Measurements from ENCODE around the gene PABPC3. TPM values are rescaled to one million over a fixed set of nuclear protein-coding genes. Genes with fewer than 3 reads are reported as not detected.

Gene PABPC3
- total RNA-seq, 2 experiments from 2014 or later, result 0.20 to 0.66 TPM

- Histone ChIP-seq H3K27ac (ENCODE audit: low read depth in 1 of 2, low read length in 2 of 2) (no peak overlapping the region), H3K36me3 (ENCODE audit: insufficient read depth, low read length) (no peaks in the 10 kb centered on the region), H3K9me3 (ENCODE audit: control insufficient read depth in 1 of 2, insufficient read depth in 1 of 2, low read length in 2 of 2) (no peaks in the 10 kb centered on the region), H3K4me3 (ENCODE audit: low read length) (no peak overlapping the region), H3K4me1 (ENCODE audit: insufficient read depth, low read length) (no peaks in the 10 kb centered on the region), H3K27me3 (ENCODE audit: control insufficient read depth in 1 of 2, insufficient read depth in 2 of 2, low read length in 2 of 2) (peaks cover 6 to 12% of the 10 kb centered on the region in 2 experiments)
- ChIA-PET CTCF (no interaction called here), POLR2A (no interaction called here)
- Mint-ChIP-seq H3K4me3 (no peak overlapping the region), H3K4me1 (ENCODE audit: low read depth) (no peaks in the 10 kb centered on the region), H3K36me3 (ENCODE audit: low read depth) (no peaks in the 10 kb centered on the region), H3K9me3 (no peaks in the 10 kb centered on the region), H3K27ac (no peak overlapping the region), H3K27me3 (peaks cover 60% of the 10 kb centered on the region)
- ATAC-seq (ENCODE audit: poor library complexity), result no peak
- no peak for TF ChIP-seq CTCF (IDR thresholded peaks at IDR 0.05)
- no peak for DNase-seq
- intact Hi-C loops (cut with DNase I, micrococcal nuclease), result no loop called here
Measured at GRCh38 chr13:25067064-25067463, 28.9 kb upstream of the PABPC3 start.

GRCh38 chr13:25068810-25069209 is 27.1 kb upstream of the PABPC3 start:
- no peak overlapping the region for H3K27ac ChIP-seq (ENCODE audit: low read depth in 1 of 2, low read length in 2 of 2)
- no peak overlapping the region for H3K4me3 ChIP-seq (ENCODE audit: low read length)
- CTCF ChIA-PET, result no interaction called here
- POLR2A ChIA-PET, result no interaction called here
- ATAC-seq (ENCODE audit: poor library complexity) (no peak), DNase-seq (no peak)
- Mint-ChIP-seq H3K27me3 (peaks cover 60% of the 10 kb centered on the region), H3K27ac (no peak overlapping the region), H3K36me3 (ENCODE audit: low read depth) (no peaks in the 10 kb centered on the region), H3K4me3 (no peak overlapping the region), H3K4me1 (ENCODE audit: low read depth) (no peaks in the 10 kb centered on the region), H3K9me3 (no peaks in the 10 kb centered on the region)
- H3K9me3 ChIP-seq (ENCODE audit: control insufficient read depth in 1 of 2, insufficient read depth in 1 of 2, low read length in 2 of 2), result no peaks in the 10 kb centered on the region
- H3K27me3 ChIP-seq (ENCODE audit: control insufficient read depth in 1 of 2, insufficient read depth in 2 of 2, low read length in 2 of 2), result peaks cover 10 to 12% of the 10 kb centered on the region in 2 experiments
- H3K4me1 ChIP-seq (ENCODE audit: insufficient read depth, low read length), result no peaks in the 10 kb centered on the region
- TF ChIP-seq CTCF (IDR thresholded peaks at IDR 0.05), result no peak
- intact Hi-C loops (cut with DNase I, micrococcal nuclease), result no loop called here
- H3K36me3 ChIP-seq (ENCODE audit: insufficient read depth, low read length), result no peaks in the 10 kb centered on the region

GRCh38 chr13:25069236-25069635 is 26.7 kb upstream of the PABPC3 start:
- no peaks in the 10 kb centered on the region for H3K4me1 Mint-ChIP-seq (ENCODE audit: low read depth)
- ChIA-PET POLR2A (no interaction called here), CTCF (no interaction called here)
- no peak overlapping the region for H3K27ac Mint-ChIP-seq
- no peaks in the 10 kb centered on the region for H3K36me3 ChIP-seq (ENCODE audit: insufficient read depth, low read length)
- ATAC-seq (ENCODE audit: poor library complexity) (no peak), DNase-seq (no peak)
- no peaks in the 10 kb centered on the region for H3K9me3 ChIP-seq (ENCODE audit: control insufficient read depth in 1 of 2, insufficient read depth in 1 of 2, low read length in 2 of 2)
- H3K27ac ChIP-seq (ENCODE audit: low read depth in 1 of 2, low read length in 2 of 2), result no peak overlapping the region
- H3K36me3 Mint-ChIP-seq (ENCODE audit: low read depth), result no peaks in the 10 kb centered on the region
- peaks cover 60% of the 10 kb centered on the region for H3K27me3 Mint-ChIP-seq
- intact Hi-C loops (cut with DNase I, micrococcal nuclease), result no loop called here
- H3K4me3 ChIP-seq (ENCODE audit: low read length), result no peak overlapping the region
- peaks cover 10 to 12% of the 10 kb centered on the region in 2 experiments for H3K27me3 ChIP-seq (ENCODE audit: control insufficient read depth in 1 of 2, insufficient read depth in 2 of 2, low read length in 2 of 2)
- H3K4me1 ChIP-seq (ENCODE audit: insufficient read depth, low read length), result no peaks in the 10 kb centered on the region
- no peak overlapping the region for H3K4me3 Mint-ChIP-seq
- no peak for TF ChIP-seq CTCF (IDR thresholded peaks at IDR 0.05)
- no peaks in the 10 kb centered on the region for H3K9me3 Mint-ChIP-seq
